Naive thymus-derived CD4-positive, alpha-beta T cell (primary cell): ENCODE measurements around the gene MYO9A. TPM values are rescaled to one million over a fixed set of nuclear protein-coding genes. Genes with fewer than 3 reads are reported as not detected.
"Not testable (repeated sequence)": the region's sequence is repeated elsewhere in the genome, so short reads cannot be mapped to it uniquely, and the experiment has no call there.

Experiments used
- ATAC-seq: fragments of 150-1000 bp; cut with Tn5 transposase; 2 replicates; pipeline ENCODE4 v1.10.0; 2021; ENCODE audit warnings: mild to moderate bottlenecking, moderate library complexity
- CTCF ChIA-PET: fragments of 350-600 bp; sonication (Branson Sonifier 250); formaldehyde crosslinking; loops from one replicate; lab custom pipeline; 2021; ENCODE audit warnings: antibody characterized with exemption; lab: Charles Lee
- POLR2A ChIA-PET: fragments of 350-600 bp; sonication (Branson Sonifier 250); formaldehyde crosslinking; loops from one replicate; lab custom pipeline; 2021; ENCODE audit warnings: antibody characterized with exemption, inconsistent platforms; lab: Charles Lee
- DNase-seq, 9 donors: peaks; one replicate each; pipeline versions ENCODE4 v3.0.0 to v3.0.0-alpha.2; 2020 to 2022; ENCODE audit warnings: mixed read lengths in 1 of 9
- H3K27ac ChIP-seq: one replicate; pipeline ENCODE4 v1.7.0; 2013; ENCODE audit warnings: mild to moderate bottlenecking, low read depth, low read length, moderate library complexity
- H3K27me3 ChIP-seq, 2 donors: one replicate each; pipeline ENCODE4 v1.7.0; 2013; ENCODE audit warnings: low read length in 2 of 2, mild to moderate bottlenecking in 2 of 2, moderate library complexity in 2 of 2; ENCODE audit not compliant: control insufficient read depth in 2 of 2, insufficient read depth in 2 of 2
- H3K36me3 ChIP-seq, 3 experiments: 1 replicate in 2 of 3; 2 replicates in 1 of 3; pipeline ENCODE4 v1.7.0; 2013; ENCODE audit warnings: low read length in 3 of 3, mild to moderate bottlenecking in 3 of 3, moderate library complexity in 1 of 3; ENCODE audit not compliant: insufficient read depth in 3 of 3, control insufficient read depth in 2 of 3
- H3K4me1 ChIP-seq, 2 donors: one replicate each; pipeline ENCODE4 v1.7.0; 2013; ENCODE audit warnings: low read length in 2 of 2, mild to moderate bottlenecking in 2 of 2, moderate library complexity in 1 of 2; ENCODE audit not compliant: control insufficient read depth in 2 of 2, insufficient read depth in 2 of 2
- H3K4me3 ChIP-seq: 2 replicates; pipeline ENCODE4 v1.7.0; 2013; ENCODE audit warnings: mild to moderate bottlenecking, low read length
- H3K9me3 ChIP-seq, 3 experiments: 1 replicate in 2 of 3; 2 replicates in 1 of 3; pipeline ENCODE4 v1.7.0; 2013; ENCODE audit warnings: low read length in 3 of 3; ENCODE audit not compliant: control insufficient read depth in 2 of 3
- H3K27ac Mint-ChIP-seq, 9 donors: one replicate each; pipeline ENCODE4 v1.8.0; 2020 to 2022; ENCODE audit warnings: mixed read lengths in 9 of 9, mild to moderate bottlenecking in 8 of 9, moderate library complexity in 5 of 9, inconsistent platforms in 2 of 9
- H3K27me3 Mint-ChIP-seq, 5 donors: one replicate each; pipeline ENCODE4 v1.8.0; 2021 to 2022; ENCODE audit warnings: mixed read lengths in 5 of 5, mild to moderate bottlenecking in 1 of 5
- H3K36me3 Mint-ChIP-seq, 5 donors: one replicate each; pipeline ENCODE4 v1.8.0; 2020 to 2022; ENCODE audit warnings: mixed read lengths in 5 of 5, mild to moderate bottlenecking in 3 of 5, inconsistent platforms in 1 of 5
- H3K4me1 Mint-ChIP-seq, 7 donors: one replicate each; pipeline ENCODE4 v1.8.0; 2020 to 2022; ENCODE audit warnings: mixed read lengths in 7 of 7, mild to moderate bottlenecking in 3 of 7, inconsistent platforms in 1 of 7
- H3K4me3 Mint-ChIP-seq, 10 donors: one replicate each; pipeline ENCODE4 v1.8.0; 2020 to 2022; ENCODE audit warnings: mild to moderate bottlenecking in 10 of 10, mixed read lengths in 10 of 10, moderate library complexity in 6 of 10, inconsistent platforms in 2 of 10
- H3K9me3 Mint-ChIP-seq, 11 donors: one replicate each; pipeline ENCODE4 v1.8.0; 2020 to 2022; ENCODE audit warnings: mixed read lengths in 11 of 11, mild to moderate bottlenecking in 4 of 11, inconsistent platforms in 1 of 11, moderate library complexity in 1 of 11
- intact Hi-C, 2 donors: fragments of 100-400 bp; cut with micrococcal nuclease; formaldehyde crosslinking; loops; one replicate each; pipeline ENCODE4 v1.15.1; 2023
- polyA plus RNA-seq, 2 donors: library from polyadenylated mRNA; unstranded; fragments of 300-500 nt; fragmentation: Illumina TruSeq; gene quantifications; one replicate each; pipeline ENCODE4 v1.2.3, GENCODE V29; 2021
- total RNA-seq, 6 experiments: library from RNA in 5 of 6; stranded (reverse) in 5 of 6; gene quantifications; 1 replicate in 5 of 6; 2 replicates in 1 of 6; pipeline ENCODE4 v1.2.3 and lab custom pipeline; 2021 to 2026

Gene MYO9A
- total and polyA plus RNA-seq, 7 experiments from 2014 or later = 8.4 to 53.3 (median 29.0) TPM

DNA sequence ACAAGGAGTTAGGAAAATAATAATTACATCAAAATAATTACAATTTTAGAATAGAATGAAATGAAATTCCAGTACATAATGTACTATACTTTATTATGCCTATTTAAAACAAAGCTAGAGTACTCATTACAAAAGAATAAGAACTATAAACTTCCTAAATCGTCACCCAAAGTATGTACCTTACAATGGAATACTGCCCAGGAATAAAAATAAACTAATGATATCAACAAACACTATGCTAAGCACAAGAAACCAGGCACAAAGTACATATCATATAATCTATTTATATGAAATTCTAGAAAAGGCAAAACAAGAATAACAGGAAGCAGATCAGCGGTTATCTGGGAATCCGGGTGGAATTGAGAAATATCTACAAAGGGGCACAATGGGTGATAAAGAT lies 84.7 kb downstream of the MYO9A start:
- Histone ChIP-seq H3K36me3 (peaks cover 0 to 7% (median 0%) of the 10 kb centered on the region in 3 experiments), H3K27ac (no peak overlapping the region), H3K4me3 (no peak overlapping the region), H3K27me3 (no peaks in the 10 kb centered on the region), H3K9me3 (no peaks in the 10 kb centered on the region), H3K4me1 (no peaks in the 10 kb centered on the region)
- Mint-ChIP-seq H3K27me3 (no peaks in the 10 kb centered on the region), H3K27ac (no peak overlapping the region), H3K4me3 (no peak overlapping the region), H3K9me3 (peaks cover 0 to 15% (median 7%) of the 10 kb centered on the region in 11 donors), H3K36me3 (peaks cover 3 to 41% (median 21%) of the 10 kb centered on the region in 5 donors), H3K4me1 (peaks cover 6 to 30% (median 17%) of the 10 kb centered on the region in 7 donors)
- ChIA-PET CTCF (no interaction called here), POLR2A (no interaction called here)
- ATAC-seq (no peak), DNase-seq (no peak)
- intact Hi-C loops = no loop called here

DNA sequence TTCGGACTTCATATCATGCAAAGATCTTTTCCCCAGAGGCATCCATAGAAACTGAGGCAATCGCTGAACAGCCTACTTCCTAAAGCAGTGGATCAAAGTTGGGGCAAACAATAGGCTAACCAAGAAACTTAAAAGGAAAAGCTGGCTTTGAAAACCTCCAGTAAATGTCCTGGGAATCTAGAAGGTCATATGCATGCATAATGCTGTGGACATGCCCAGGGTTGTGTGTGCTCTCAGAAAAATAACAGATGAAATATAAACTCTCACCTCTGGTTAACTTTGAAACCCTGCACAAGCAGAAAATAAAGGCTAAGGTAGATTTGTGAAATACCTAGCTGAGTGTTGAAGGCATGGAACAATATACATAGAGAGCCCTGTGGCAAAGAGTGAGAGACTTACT lies 96.3 kb downstream of the MYO9A start:
- ATAC-seq (no peak), DNase-seq (no peak)
- peaks cover 0 to 4% (median 0%) of the 10 kb centered on the region in 11 donors for H3K9me3 Mint-ChIP-seq
- Histone ChIP-seq H3K4me1 (no peaks in the 10 kb centered on the region), H3K9me3 (no peaks in the 10 kb centered on the region), H3K27ac (no peak overlapping the region), H3K36me3 (peaks cover 0 to 6% (median 0%) of the 10 kb centered on the region in 3 experiments), H3K27me3 (no peaks in the 10 kb centered on the region), H3K4me3 (no peak overlapping the region)
- H3K4me1 Mint-ChIP-seq = peaks cover 0 to 9% (median 3%) of the 10 kb centered on the region in 7 donors
- intact Hi-C loops = no loop called here
- H3K27ac Mint-ChIP-seq = no peak overlapping the region
- H3K27me3 Mint-ChIP-seq = no peaks in the 10 kb centered on the region
- ChIA-PET POLR2A (interaction anchor here (0.7 kb wide), 1 partner anchor 27 kb away, joined by 3 read pairs; no protein-coding TSS in a partner anchor), CTCF (no interaction called here)
- no peak overlapping the region for H3K4me3 Mint-ChIP-seq
- H3K36me3 Mint-ChIP-seq = peaks cover 5 to 56% (median 39%) of the 10 kb centered on the region in 5 donors

DNA sequence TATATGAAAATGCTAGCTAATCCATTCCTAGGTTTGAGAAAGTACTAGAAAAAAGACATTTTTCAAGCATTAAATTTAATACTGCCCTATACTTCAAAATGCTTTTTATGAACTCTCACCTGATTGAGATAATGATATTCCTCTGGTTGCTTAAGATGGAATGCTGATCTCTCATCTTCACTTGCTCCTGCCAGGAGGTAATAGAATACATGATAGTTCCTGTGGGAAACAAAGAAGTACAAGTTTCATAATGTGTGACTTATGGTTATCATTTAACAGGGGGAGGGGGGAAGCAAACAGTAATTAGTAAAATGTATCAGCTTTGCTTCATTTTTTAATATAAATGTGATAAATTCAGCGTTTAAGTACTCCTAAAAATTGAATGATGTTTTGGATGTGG lies 97.2 kb downstream of the MYO9A start:
- Mint-ChIP-seq H3K9me3 (peaks cover 0 to 4% (median 0%) of the 10 kb centered on the region in 11 donors), H3K36me3 (peaks cover 5 to 54% (median 35%) of the 10 kb centered on the region in 5 donors), H3K27ac (no peak overlapping the region), H3K4me3 (no peak overlapping the region), H3K4me1 (peaks cover 0 to 4% (median 0%) of the 10 kb centered on the region in 7 donors), H3K27me3 (no peaks in the 10 kb centered on the region)
- intact Hi-C loops = no loop called here
- ChIA-PET CTCF (no interaction called here), POLR2A (no interaction called here)
- Histone ChIP-seq H3K27ac (no peak overlapping the region), H3K4me1 (no peaks in the 10 kb centered on the region), H3K4me3 (no peak overlapping the region), H3K36me3 (peaks cover 0 to 6% (median 0%) of the 10 kb centered on the region in 3 experiments), H3K9me3 (no peaks in the 10 kb centered on the region), H3K27me3 (no peaks in the 10 kb centered on the region)
- no peak for ATAC-seq
- DNase-seq = no peak

- Mint-ChIP-seq H3K36me3 (peaks cover 0 to 13% (median 6%) of the 10 kb centered on the region in 5 donors), H3K27ac (peak overlapping the region in 1 of 9 donors; percentile 34)
- intact Hi-C loops, CTCF ChIA-PET, H3K4me3 Mint-ChIP-seq, DNase-seq, POLR2A ChIA-PET, ATAC-seq, H3K27ac ChIP-seq, H3K4me1 ChIP-seq, H3K27me3 Mint-ChIP-seq, H3K9me3 ChIP-seq, H3K9me3 Mint-ChIP-seq, H3K27me3 ChIP-seq, H3K36me3 ChIP-seq, H3K4me3 ChIP-seq, H3K4me1 Mint-ChIP-seq: not testable (repeated sequence)
Observed at GRCh38 chr15:72014555-72014954, 103.4 kb downstream of the MYO9A start.

- H3K36me3 Mint-ChIP-seq = peaks cover 0 to 13% (median 6%) of the 10 kb centered on the region in 5 donors
- Histone ChIP-seq H3K9me3 (no peaks in the 10 kb centered on the region), H3K27me3 (no peaks in the 10 kb centered on the region), H3K4me1 (no peaks in the 10 kb centered on the region), H3K4me3 (no peak overlapping the region), H3K27ac (no peak overlapping the region), H3K36me3 (peaks cover 0 to 6% (median 0%) of the 10 kb centered on the region in 3 experiments)
- DNase-seq (no peak), ATAC-seq (no peak)
- ChIA-PET POLR2A (no interaction called here), CTCF (no interaction called here)
- no peaks in the 10 kb centered on the region for H3K27me3 Mint-ChIP-seq
- H3K4me3 Mint-ChIP-seq = no peak overlapping the region
- intact Hi-C loops = no loop called here
- H3K4me1 Mint-ChIP-seq = peaks cover 0 to 2% (median 0%) of the 10 kb centered on the region in 7 donors
- H3K27ac Mint-ChIP-seq = peak overlapping the region in 1 of 9 donors; percentile 34
- H3K9me3 Mint-ChIP-seq = no peaks in the 10 kb centered on the region
Observed at GRCh38 chr15:72013703-72014102, 104.2 kb downstream of the MYO9A start.

DNA sequence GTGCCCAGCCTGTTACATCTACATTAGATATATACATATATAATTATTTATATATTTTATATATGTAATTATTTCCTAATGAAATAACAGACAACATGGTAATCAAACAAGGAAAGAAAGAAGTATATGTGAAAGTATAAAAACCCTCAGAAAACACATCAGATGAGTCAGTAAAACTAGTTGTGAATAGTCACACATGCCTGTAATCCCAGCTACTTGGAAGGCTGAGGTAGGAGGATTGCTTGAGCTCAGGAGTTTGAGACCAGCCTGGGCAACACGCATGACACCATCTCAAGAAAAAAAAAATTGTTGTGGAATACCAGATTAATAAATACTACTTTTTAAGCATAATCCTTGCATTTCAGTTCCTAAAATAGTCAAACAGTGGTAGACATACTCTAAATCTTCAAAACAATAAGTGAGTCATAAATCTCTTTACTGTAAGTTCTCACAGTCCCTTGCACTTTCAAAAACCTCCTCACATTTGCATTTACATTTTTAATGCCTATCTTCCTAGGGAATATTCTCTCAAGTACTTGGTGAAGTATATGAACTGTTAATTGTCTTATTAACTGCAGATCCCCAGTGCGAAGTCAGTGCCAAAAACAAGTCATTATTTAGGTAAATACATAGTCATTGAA lies 106.5 kb downstream of the MYO9A start:
- no peak for ATAC-seq

GRCh38 chr15:72009222-72009621 lies 108.7 kb downstream of the MYO9A start:
- Mint-ChIP-seq H3K36me3 (peaks cover 0 to 31% (median 13%) of the 10 kb centered on the region in 5 donors), H3K4me3 (no peak overlapping the region), H3K27ac (peak overlapping the region in 1 of 9 donors; percentile 14), H3K9me3 (no peaks in the 10 kb centered on the region), H3K4me1 (peaks cover 0 to 4% (median 0%) of the 10 kb centered on the region in 7 donors), H3K27me3 (no peaks in the 10 kb centered on the region)
- Histone ChIP-seq H3K4me3 (no peak overlapping the region), H3K27me3 (no peaks in the 10 kb centered on the region), H3K4me1 (no peaks in the 10 kb centered on the region), H3K9me3 (no peaks in the 10 kb centered on the region), H3K36me3 (peaks cover 0 to 9% (median 0%) of the 10 kb centered on the region in 3 experiments), H3K27ac (no peak overlapping the region)
- CTCF ChIA-PET = no interaction called here
- POLR2A ChIA-PET = no interaction called here
- DNase-seq (no peak), ATAC-seq (no peak)
- intact Hi-C loops = no loop called here

More for the DNA sequence above, 106.5 kb downstream of the MYO9A start:
- Histone ChIP-seq H3K4me1 (no peaks in the 10 kb centered on the region), H3K27ac (no peak overlapping the region), H3K9me3 (no peaks in the 10 kb centered on the region), H3K36me3 (peaks cover 0 to 9% (median 0%) of the 10 kb centered on the region in 3 experiments), H3K27me3 (no peaks in the 10 kb centered on the region), H3K4me3 (no peak overlapping the region)
- no peaks in the 10 kb centered on the region for H3K9me3 Mint-ChIP-seq
- H3K4me3 Mint-ChIP-seq = no peak overlapping the region
- H3K4me1 Mint-ChIP-seq = peaks cover 0 to 2% (median 0%) of the 10 kb centered on the region in 7 donors
- H3K36me3 Mint-ChIP-seq = peaks cover 0 to 23% (median 15%) of the 10 kb centered on the region in 5 donors
- intact Hi-C loops = no loop called here
- no peak overlapping the region for H3K27ac Mint-ChIP-seq
- H3K27me3 Mint-ChIP-seq = no peaks in the 10 kb centered on the region
- POLR2A ChIA-PET = no interaction called here
- CTCF ChIA-PET = no interaction called here
- DNase-seq = no peak
